ENCODE results near the gene IL10.
A peak's percentile ranks its signal among the peaks of the same experiment; 100 is the strongest.

The IL10 gene

GRCh38 chr1:206725109-206725963, 47.0 kb downstream of the IL10 start:
- no peaks in the 10 kb centered on the region for H3K27me3 ChIP-seq (ENCODE audit: insufficient read depth, poor library complexity, severe bottlenecking)
- no peak overlapping the region for H3K4me3 ChIP-seq (replicated peaks; ENCODE audit: insufficient read depth, low read length)
- no peak for TF ChIP-seq POLR2AphosphoS5 (IDR thresholded peaks at IDR 0.05; ENCODE audit: low read depth)
- TF ChIP-seq CTCF (IDR thresholded peaks at IDR 0.05; ENCODE audit: insufficient read depth, low read length) = peak; percentile 60
- no peak for TF ChIP-seq REST (IDR thresholded peaks at IDR 0.05; ENCODE audit: insufficient replicate concordance, low read depth)
- no peak for TF ChIP-seq SPI1 (IDR thresholded peaks at IDR 0.05; ENCODE audit: borderline replicate concordance, low read depth)
- H3K27ac ChIP-seq (replicated peaks) = 0 out of 2 replicates have a peak overlapping the region, but pooled peaks have one; percentile 8
- peak in 1 of 2 experiments; percentile 76 for DNase-seq (ENCODE audit: low read depth in 1 of 2, low spot score in 1 of 2)

GRCh38 chr1:206723805-206724472, 48.4 kb downstream of the IL10 start:
- no peaks in the 10 kb centered on the region for H3K27me3 ChIP-seq (ENCODE audit: insufficient read depth, poor library complexity, severe bottlenecking)
- peak; percentile 38 to 88 for DNase-seq (ENCODE audit: low read depth in 1 of 2, low spot score in 1 of 2)
- no peak overlapping the region for H3K4me3 ChIP-seq (replicated peaks; ENCODE audit: insufficient read depth, low read length)
- no peak overlapping the region; the same call in none of the 2 replicates for H3K27ac ChIP-seq (replicated peaks)
- no peak for TF ChIP-seq CTCF (IDR thresholded peaks at IDR 0.05; ENCODE audit: insufficient read depth, low read length)
- TF ChIP-seq GABPA (IDR thresholded peaks at IDR 0.05; ENCODE audit: low read depth) = no peak
- no peak for TF ChIP-seq SPI1 (IDR thresholded peaks at IDR 0.05; ENCODE audit: borderline replicate concordance, low read depth)
- no peak for TF ChIP-seq REST (IDR thresholded peaks at IDR 0.05; ENCODE audit: insufficient replicate concordance, low read depth)
- TF ChIP-seq POLR2AphosphoS5 (IDR thresholded peaks at IDR 0.05; ENCODE audit: low read depth) = no peak

- no peak for DNase-seq (ENCODE audit: low read depth in 1 of 2, low spot score in 1 of 2)
- Histone ChIP-seq H3K4me3 (replicated peaks; ENCODE audit: insufficient read depth, low read length) (no peak overlapping the region), H3K27me3 (ENCODE audit: insufficient read depth, poor library complexity, severe bottlenecking) (no peaks in the 10 kb centered on the region), H3K27ac (replicated peaks) (no peak overlapping the region; the same call in 1 of the 2 replicates)
- TF ChIP-seq SPI1 (IDR thresholded peaks at IDR 0.05; ENCODE audit: borderline replicate concordance, low read depth) = no peak
- no peak for TF ChIP-seq POLR2AphosphoS5 (IDR thresholded peaks at IDR 0.05; ENCODE audit: low read depth)
- TF ChIP-seq CTCF (IDR thresholded peaks at IDR 0.05; ENCODE audit: insufficient read depth, low read length) = no peak
- TF ChIP-seq GABPA (IDR thresholded peaks at IDR 0.05; ENCODE audit: low read depth) = no peak
- TF ChIP-seq REST (IDR thresholded peaks at IDR 0.05; ENCODE audit: insufficient replicate concordance, low read depth) = no peak
Measured at GRCh38 chr1:206723462-206723804, 48.9 kb downstream of the IL10 start.

All from HL-60 (cell line).